ENCODE measurements around the gene KCTD7. TPM values are rescaled to one million over a fixed set of nuclear protein-coding genes. Genes with fewer than 3 reads are reported as not detected.
A peak's percentile ranks its signal among the peaks of the same experiment; 100 is the strongest.
"Not testable (repeated sequence)": the region's sequence is repeated elsewhere in the genome, so short reads cannot be mapped to it uniquely, and the experiment has no call there.

Gene KCTD7
- total RNA-seq, 1 donor from 2014 or later = 9.2 TPM

DNA sequence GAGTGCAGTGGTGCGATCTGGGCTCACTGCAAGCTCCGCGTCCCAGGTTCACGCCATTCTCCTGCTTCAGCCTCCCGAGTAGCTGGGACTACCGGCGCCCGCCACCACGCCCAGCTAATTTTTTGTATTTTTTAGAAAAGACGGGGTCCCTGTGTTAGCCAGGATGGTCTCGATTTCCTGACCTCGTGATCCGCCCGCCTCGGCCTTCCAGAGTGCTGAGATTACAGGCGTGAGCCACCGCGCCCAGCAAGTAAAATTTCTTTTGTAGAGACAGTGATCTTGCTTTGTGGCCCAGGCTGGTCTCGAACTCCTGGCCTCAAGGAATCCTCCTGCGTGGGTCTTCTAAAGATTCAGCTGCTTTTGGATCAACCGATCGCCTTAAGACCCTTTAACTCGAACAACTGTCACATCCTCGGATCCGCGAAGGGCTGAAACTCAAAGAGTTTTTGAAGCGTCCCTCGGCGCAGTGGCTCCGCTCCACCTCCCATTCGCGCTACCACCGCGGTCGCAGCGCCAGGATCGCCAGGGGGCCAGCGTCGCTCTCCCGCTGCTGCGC is 25.1 kb downstream of the KCTD7 start:
- peak overlapping the region; percentile 96 for H3K4me3 Mint-ChIP-seq
- H3K9me3 Mint-ChIP-seq; DNase-seq (ENCODE audit: low spot score); H3K4me1 ChIP-seq; H3K9me3 ChIP-seq (ENCODE audit: low read depth); H3K27me3 ChIP-seq; H3K27me3 Mint-ChIP-seq (ENCODE audit: insufficient read depth, low read depth); H3K36me3 ChIP-seq; H3K36me3 Mint-ChIP-seq: not testable (repeated sequence)
- Histone ChIP-seq H3F3A (ENCODE audit: low read depth) (peaks cover 21% of the 10 kb centered on the region), H2AFZ (replicated peaks) (peak overlapping the region; percentile 78), H3K9ac (peak overlapping the region; percentile 81), H3K4me2 (peak overlapping the region; percentile 84), H3K27ac (peak overlapping the region; percentile 98), H3K79me2 (ENCODE audit: low read depth) (peaks cover 50% of the 10 kb centered on the region), H4K20me1 (ENCODE audit: low read depth) (peaks cover 29% of the 10 kb centered on the region), H3K4me3 (peak overlapping the region; percentile 88)
- H3K4me1 Mint-ChIP-seq = peaks cover 14% of the 10 kb centered on the region
- peak overlapping the region; percentile 96 for H3K27ac Mint-ChIP-seq

- H3K4me1 Mint-ChIP-seq = peaks cover 14% of the 10 kb centered on the region
- Histone ChIP-seq H3K4me3 (peak overlapping the region; percentile 88), H3K9ac (peak overlapping the region; percentile 81), H3K9me3 (ENCODE audit: low read depth) (no peaks in the 10 kb centered on the region), H3K4me1 (peaks cover 6% of the 10 kb centered on the region), H4K20me1 (ENCODE audit: low read depth) (peaks cover 32% of the 10 kb centered on the region), H3K4me2 (peak overlapping the region; percentile 84), H3K27ac (peak overlapping the region; percentile 98), H2AFZ (replicated peaks) (peak overlapping the region; percentile 78), H3K27me3 (no peaks in the 10 kb centered on the region), H3K79me2 (ENCODE audit: low read depth) (peaks cover 57% of the 10 kb centered on the region), H3K36me3 (no peaks in the 10 kb centered on the region), H3F3A (ENCODE audit: low read depth) (peaks cover 21% of the 10 kb centered on the region)
- H3K9me3 Mint-ChIP-seq = no peaks in the 10 kb centered on the region
- TF ChIP-seq CTCF (IDR thresholded peaks at IDR 0.05) (no peak), EZH2 (IDR thresholded peaks at IDR 0.05) (no peak), EZH2phosphoT487 (IDR thresholded peaks at IDR 0.05) (no peak)
- H3K36me3 Mint-ChIP-seq = peaks cover 10% of the 10 kb centered on the region
- H3K4me3 Mint-ChIP-seq = peak overlapping the region; percentile 96
- peak; percentile 100 for DNase-seq (ENCODE audit: low spot score)
- peak overlapping the region; percentile 96 for H3K27ac Mint-ChIP-seq
- H3K27me3 Mint-ChIP-seq (ENCODE audit: insufficient read depth, low read depth) = peaks cover 2% of the 10 kb centered on the region
Observed at GRCh38 chr7:66654275-66655112, 25.8 kb downstream of the KCTD7 start.

- not testable (repeated sequence) for H3K9me3 Mint-ChIP-seq; H3K27me3 Mint-ChIP-seq (ENCODE audit: insufficient read depth, low read depth); H3K36me3 ChIP-seq; H3K27me3 ChIP-seq; H3K4me1 ChIP-seq; H3K36me3 Mint-ChIP-seq; H2AFZ ChIP-seq (replicated peaks); H3K9me3 ChIP-seq (ENCODE audit: low read depth)
- peak overlapping the region; percentile 84 for H3K4me2 ChIP-seq
- H3K27ac ChIP-seq = peak overlapping the region; percentile 98
- peaks cover 21% of the 10 kb centered on the region for H3F3A ChIP-seq (ENCODE audit: low read depth)
- peaks cover 65% of the 10 kb centered on the region for H3K79me2 ChIP-seq (ENCODE audit: low read depth)
- H3K9ac ChIP-seq = peak overlapping the region; percentile 81
- H3K4me3 ChIP-seq = peak overlapping the region; percentile 88
- Mint-ChIP-seq H3K27ac (peak overlapping the region; percentile 79), H3K4me3 (peak overlapping the region; percentile 96), H3K4me1 (peaks cover 14% of the 10 kb centered on the region)
- peak; percentile 12 for DNase-seq (ENCODE audit: low spot score)
- H4K20me1 ChIP-seq (ENCODE audit: low read depth) = peaks cover 32% of the 10 kb centered on the region
Observed at GRCh38 chr7:66655113-66655806, 26.6 kb downstream of the KCTD7 start.

GRCh38 chr7:66655826-66656485 is 27.3 kb downstream of the KCTD7 start:
- H3K27ac Mint-ChIP-seq = peak overlapping the region; percentile 20
- H3K9ac ChIP-seq; DNase-seq (ENCODE audit: low spot score): not testable (repeated sequence)

More at GRCh38 chr7:66655826-66656485, 27.3 kb downstream of the KCTD7 start:
- not testable (repeated sequence) for H3K27me3 ChIP-seq; H3K27ac ChIP-seq; H3K27me3 Mint-ChIP-seq (ENCODE audit: insufficient read depth, low read depth); H3K9me3 Mint-ChIP-seq; H2AFZ ChIP-seq (replicated peaks); H3K9me3 ChIP-seq (ENCODE audit: low read depth); H3K36me3 ChIP-seq; H3K4me1 ChIP-seq
- Histone ChIP-seq H3K4me2 (peak overlapping the region; percentile 84), H3F3A (ENCODE audit: low read depth) (peaks cover 21% of the 10 kb centered on the region), H3K4me3 (peak overlapping the region; percentile 88), H3K79me2 (ENCODE audit: low read depth) (peaks cover 72% of the 10 kb centered on the region), H4K20me1 (ENCODE audit: low read depth) (peaks cover 38% of the 10 kb centered on the region)
- peaks cover 14% of the 10 kb centered on the region for H3K4me1 Mint-ChIP-seq
- H3K36me3 Mint-ChIP-seq = peaks cover 11% of the 10 kb centered on the region
- H3K4me3 Mint-ChIP-seq = peak overlapping the region; percentile 96

Measured in neural progenitor cell (in vitro differentiated cells).